GM18505 (cell line): ENCODE data around the gene BTG3.

Experiments
- ATAC-seq: cut with Tn5 transposase; IDR thresholded peaks from one replicate; pipeline ENCODE4 v1.9.1; 2021; ENCODE audit not compliant: unreplicated experiment
- POLR2A ChIP-seq: IDR thresholded peaks from 4 replicates; pipeline ENCODE4 v1.6.1; 2011; ENCODE audit warnings: borderline replicate concordance; ENCODE audit not compliant: insufficient read depth, insufficient read length; ENCODE audit errors: extremely low read depth

BTG3 gene

GRCh38 chr21:17612565-17613241, at the start of gene BTG3:
TSS of gene BTG3 (minus strand) at chr21:17612901. CDS start at chr21:17609144, 3,757 bp downstream.
- peak; percentile 82 for TF ChIP-seq POLR2A
- peak; percentile 81 for ATAC-seq

- ATAC-seq = no peak
- TF ChIP-seq POLR2A = no peak
Observed at GRCh38 chr21:17660862-17661261, 48.2 kb upstream of the BTG3 start.

- no peak for ATAC-seq
Observed at GRCh38 chr21:17660452-17660851, 47.8 kb upstream of the BTG3 start.

GRCh38 chr21:17658931-17659330, 46.2 kb upstream of the BTG3 start:
- no peak for TF ChIP-seq POLR2A
- no peak for ATAC-seq

More at GRCh38 chr21:17660452-17660851, 47.8 kb upstream of the BTG3 start:
- TF ChIP-seq POLR2A = no peak

- no peak for ATAC-seq
- no peak for TF ChIP-seq POLR2A
Observed at GRCh38 chr21:17651526-17651925, 38.8 kb upstream of the BTG3 start.

GRCh38 chr21:17650292-17650691, 37.6 kb upstream of the BTG3 start:
- TF ChIP-seq POLR2A = no peak
- ATAC-seq = no peak

- no peak for TF ChIP-seq POLR2A
Observed at GRCh38 chr21:17646790-17647189, 34.1 kb upstream of the BTG3 start.

GRCh38 chr21:17644186-17644585, 31.5 kb upstream of the BTG3 start:
- ATAC-seq = no peak
- no peak for TF ChIP-seq POLR2A

More at GRCh38 chr21:17646790-17647189, 34.1 kb upstream of the BTG3 start:
- no peak for ATAC-seq

GRCh38 chr21:17640821-17641220, 28.1 kb upstream of the BTG3 start:
- TF ChIP-seq POLR2A = no peak
- no peak for ATAC-seq

GRCh38 chr21:17636711-17637110, 24.0 kb upstream of the BTG3 start:
- ATAC-seq = no peak
- TF ChIP-seq POLR2A = no peak

GRCh38 chr21:17631195-17631594, 18.5 kb upstream of the BTG3 start:
- ATAC-seq = no peak
- TF ChIP-seq POLR2A = no peak

- ATAC-seq = no peak
- no peak for TF ChIP-seq POLR2A
Observed at GRCh38 chr21:17622018-17622417, 9.3 kb upstream of the BTG3 start.

- no peak for TF ChIP-seq POLR2A
- ATAC-seq = no peak
Observed at GRCh38 chr21:17616831-17617230, 4.1 kb upstream of the BTG3 start.

- ATAC-seq = peak; percentile 6
Observed at GRCh38 chr21:17613242-17613676, 558 bp upstream of the BTG3 start.

GRCh38 chr21:17612023-17612564, 607 bp downstream of the BTG3 start:
- TF ChIP-seq POLR2A = no peak

More at GRCh38 chr21:17613242-17613676, 558 bp upstream of the BTG3 start:
- no peak for TF ChIP-seq POLR2A

GRCh38 chr21:17611414-17612022, 1.2 kb downstream of the BTG3 start:
- ATAC-seq = peak; percentile 55
- TF ChIP-seq POLR2A = peak; percentile 18

More at GRCh38 chr21:17612023-17612564, 607 bp downstream of the BTG3 start:
- peak; percentile 6 for ATAC-seq
